GM04503 (cell line): ENCODE results near the gene GDF2.

Experiments used
- DNase-seq: peaks from one replicate; pipeline ENCODE4 v3.0.0-alpha.2; 2012; ENCODE audit warnings: low read depth

Gene GDF2

DNA sequence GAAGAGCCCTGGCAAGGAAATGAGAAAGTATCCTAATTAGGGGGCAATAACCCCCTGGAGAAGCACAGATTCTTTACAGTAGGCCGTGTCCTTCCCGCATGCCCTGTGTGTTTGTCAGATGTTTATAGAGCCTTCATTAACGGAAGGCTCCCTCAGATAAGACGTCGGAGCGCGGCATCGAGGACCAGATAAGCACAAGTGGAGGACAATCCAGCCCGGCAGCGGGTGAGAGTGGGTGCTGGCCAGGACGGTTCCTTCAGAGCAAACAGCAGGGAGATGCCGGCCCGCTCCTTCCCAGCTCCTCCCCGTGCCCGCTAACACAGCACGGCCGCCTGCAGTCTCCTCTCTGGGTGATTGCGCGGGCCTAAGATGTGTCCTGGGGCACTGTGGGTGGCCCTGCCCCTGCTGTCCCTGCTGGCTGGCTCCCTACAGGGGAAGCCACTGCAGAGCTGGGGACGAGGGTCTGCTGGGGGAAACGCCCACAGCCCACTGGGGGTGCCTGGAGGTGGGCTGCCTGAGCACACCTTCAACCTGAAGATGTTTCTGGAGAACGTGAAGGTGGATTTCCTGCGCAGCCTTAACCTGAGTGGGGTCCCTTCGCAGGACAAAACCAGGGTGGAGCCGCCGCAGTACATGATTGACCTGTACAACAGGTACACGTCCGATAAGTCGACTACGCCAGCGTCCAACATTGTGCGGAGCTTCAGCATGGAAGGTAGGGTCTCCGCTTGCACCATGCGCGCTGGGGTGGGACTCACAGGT, at the start of gene GDF2:
Gene GDF2 (plus strand): TSS at position 155 of the 762 bp plus-strand sequence. CDS start 215 bp downstream, at position 370.
- no peak for DNase-seq

DNA sequence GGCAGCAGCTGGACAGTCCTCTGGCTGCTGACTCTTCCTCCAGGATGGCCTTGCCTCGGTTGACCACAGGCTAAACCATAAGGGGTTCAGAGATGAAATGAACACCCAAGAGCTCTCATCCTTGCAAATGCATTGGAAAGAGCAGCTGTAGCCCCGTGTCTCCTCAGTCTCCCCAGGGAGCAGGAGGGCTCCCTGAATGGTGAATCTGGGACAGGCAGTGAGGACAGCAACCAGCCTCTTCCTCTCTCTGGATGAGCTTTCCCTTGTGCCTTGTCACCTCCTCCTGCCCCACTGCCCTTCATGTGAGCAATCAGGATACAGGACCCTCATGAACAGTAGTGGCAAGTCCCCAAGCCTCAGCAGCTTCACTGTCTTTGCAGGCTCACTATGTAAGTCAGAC, 46.2 kb upstream of the GDF2 start:
- no peak for DNase-seq

DNA sequence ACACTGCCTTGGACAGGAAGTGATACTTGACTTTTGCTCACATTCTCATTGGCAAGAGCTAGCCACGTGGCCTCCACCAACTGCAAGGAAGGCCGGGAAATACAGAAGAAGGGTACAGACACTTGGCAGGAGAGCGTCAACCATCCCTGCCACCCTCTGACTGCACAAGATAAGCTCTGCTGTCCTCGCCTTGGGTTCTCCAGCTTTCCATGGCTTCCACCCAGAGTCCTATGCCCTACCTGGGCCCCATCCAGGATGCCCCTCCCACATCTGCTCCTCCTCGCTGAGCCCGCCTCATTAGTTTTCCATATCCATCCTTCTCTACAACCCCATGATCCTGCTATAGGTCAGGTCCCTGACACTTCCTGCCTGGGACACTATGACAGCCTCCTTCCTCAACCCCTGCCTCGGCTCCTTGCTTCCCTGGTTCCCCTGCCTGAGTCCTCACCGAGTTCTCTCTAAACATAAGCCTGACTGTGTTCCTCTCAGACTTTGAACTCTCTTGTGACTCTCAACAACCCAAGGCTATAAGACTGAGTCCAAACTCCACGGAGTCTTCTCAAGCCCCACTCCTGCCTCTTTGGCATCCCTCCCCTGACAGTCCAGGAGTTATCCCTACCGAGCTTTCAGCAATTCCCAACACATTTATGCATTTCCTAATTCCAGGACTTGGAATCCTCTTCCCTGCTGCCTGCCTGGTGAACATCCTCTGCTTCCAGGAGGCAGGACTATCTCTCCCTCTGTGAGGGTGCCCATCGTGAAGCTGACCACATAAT, 45.5 kb upstream of the GDF2 start:
- DNase-seq, result no peak

DNA sequence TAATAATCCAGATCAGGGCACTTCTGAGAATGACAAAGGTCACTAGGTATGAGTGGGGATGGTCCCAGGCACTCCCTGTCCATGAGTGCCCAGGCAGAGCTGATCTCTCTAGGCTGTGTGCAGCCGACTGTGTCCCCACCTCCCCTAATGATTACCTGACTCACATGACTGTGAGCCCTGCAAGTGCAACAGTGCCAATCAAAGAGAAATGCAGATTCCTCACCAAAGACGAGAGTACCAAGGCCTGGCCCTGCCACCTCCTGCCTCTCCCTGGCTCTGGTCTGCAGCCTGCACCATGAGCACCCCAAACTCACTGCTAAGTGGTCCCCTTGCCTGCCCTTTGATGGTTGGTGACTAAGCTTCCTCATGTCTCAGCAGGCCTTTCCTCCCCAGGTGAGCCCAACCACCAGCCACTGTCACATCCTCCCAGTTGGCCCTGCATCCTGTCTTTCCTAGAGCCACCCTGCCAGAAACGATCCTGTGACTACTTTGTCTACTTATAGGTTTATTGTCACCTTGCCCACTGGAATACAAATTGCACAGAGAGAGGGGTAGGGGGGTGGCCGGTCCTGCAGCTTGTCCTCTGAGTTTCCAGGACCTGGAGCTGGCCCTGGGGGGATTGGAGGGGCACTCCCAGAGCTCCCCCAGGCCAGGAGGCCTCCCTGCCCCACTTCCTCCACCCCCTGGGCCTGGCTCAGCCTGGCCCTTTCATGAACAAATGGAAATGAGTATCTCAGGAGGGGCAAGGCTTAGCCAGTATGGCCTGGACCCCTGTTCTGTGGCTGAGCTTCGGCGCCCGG, 44.7 kb upstream of the GDF2 start:
- DNase-seq, result no peak

DNA sequence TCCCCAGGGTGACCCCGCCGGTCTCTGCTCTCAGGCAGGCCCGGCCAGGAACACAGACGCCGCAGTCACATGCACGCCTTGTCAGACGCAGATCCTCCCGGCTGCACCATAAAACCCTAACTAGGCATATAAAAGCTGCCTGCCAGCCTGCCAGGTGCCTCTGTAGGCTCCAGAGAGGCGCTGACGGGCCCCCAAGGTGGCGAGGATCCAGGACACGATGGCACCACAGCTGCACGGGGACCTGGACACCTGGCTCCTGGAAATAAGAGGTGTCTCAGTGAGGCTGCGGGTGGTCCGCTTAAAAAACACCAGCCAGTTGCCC, 44.1 kb upstream of the GDF2 start:
- DNase-seq, result no peak

DNA sequence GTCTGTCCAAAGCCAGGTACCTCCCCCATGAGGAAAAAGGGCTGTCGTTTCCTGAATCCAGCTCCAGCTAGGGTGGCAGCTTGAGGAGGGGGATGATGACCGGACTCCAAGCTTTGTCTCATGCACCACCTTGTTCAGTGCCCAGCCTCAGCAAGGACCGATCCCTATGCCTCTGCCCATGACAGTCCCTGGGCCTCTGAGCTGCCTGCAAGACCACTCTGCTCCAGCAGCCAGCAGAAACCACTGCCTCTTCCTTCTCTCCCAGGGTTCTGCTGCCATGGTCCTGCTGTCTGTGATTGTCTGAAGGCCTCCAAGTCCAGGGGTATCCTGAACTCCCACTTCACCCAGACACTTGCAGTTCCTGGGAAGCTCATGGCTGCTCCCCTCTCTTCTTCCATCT, 43.5 kb upstream of the GDF2 start:
- no peak for DNase-seq

DNA sequence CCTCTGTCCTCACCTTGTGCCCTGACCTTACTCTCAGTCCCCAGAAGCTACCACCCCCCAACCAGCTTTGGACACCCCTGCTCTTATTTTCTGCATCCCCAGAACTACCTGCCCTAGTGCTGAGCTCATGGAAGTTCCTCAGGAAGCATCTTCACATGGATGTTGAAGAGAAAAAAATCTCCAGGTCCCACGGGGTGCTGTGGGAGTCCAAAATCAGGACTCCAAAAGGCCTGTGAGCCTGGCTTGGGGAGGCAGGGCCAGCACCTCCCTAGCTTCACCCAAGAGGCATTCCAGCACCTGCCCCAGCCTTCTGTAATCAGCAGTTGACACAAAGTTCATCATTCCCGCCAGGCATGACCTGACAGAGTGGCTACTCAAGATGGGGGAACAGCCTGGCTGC, 43.0 kb upstream of the GDF2 start:
- no peak for DNase-seq

DNA sequence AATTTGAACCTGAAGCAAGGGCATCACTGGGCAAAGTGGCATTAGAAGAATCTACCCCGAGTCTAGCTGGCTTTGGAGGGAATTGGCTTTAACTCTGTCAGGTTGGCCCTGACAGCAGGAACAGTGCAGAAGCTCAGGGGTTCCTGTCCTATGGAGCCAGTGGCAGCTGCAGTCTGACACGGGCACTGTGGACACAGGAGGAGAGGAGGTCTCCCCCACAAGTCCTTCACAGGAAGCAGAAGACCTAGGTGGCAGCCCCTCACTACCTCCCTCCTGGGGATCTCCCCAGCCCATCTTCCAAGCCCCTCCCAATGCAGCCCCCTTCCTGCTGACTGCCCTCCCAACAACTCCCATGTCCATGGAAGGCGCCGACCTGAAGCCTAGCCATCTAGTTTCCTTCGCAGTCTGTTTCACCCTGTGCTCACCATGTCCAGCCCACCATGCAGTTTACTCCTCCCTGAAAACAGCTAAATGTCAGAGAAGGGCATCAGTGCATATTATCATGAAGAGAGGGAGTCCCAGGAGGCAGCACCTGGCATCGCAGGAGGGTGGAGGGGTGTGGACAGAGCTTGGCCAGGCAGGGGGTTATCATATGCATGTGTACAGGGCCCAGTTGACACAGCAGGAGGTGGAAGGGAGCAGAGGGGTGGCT, 40.1 kb upstream of the GDF2 start:
- no peak for DNase-seq

DNA sequence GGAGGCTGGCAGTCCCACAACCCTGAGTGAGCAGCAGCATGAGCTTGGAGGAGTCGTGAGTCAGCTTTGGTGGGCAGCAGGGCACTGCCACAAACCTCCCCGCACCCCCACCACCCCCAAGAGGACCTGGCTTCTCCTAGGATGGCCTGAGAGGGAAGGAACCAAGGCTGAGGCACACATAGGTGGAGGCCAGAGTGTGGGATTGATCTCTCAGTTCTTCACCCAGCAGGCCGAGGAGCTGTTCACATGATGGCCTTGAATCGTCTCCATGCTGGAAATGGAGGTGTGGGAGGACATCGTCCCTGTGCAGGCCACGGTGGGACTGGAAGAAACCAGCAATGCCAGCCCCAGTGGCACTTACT, 39.6 kb upstream of the GDF2 start:
- no peak for DNase-seq

DNA sequence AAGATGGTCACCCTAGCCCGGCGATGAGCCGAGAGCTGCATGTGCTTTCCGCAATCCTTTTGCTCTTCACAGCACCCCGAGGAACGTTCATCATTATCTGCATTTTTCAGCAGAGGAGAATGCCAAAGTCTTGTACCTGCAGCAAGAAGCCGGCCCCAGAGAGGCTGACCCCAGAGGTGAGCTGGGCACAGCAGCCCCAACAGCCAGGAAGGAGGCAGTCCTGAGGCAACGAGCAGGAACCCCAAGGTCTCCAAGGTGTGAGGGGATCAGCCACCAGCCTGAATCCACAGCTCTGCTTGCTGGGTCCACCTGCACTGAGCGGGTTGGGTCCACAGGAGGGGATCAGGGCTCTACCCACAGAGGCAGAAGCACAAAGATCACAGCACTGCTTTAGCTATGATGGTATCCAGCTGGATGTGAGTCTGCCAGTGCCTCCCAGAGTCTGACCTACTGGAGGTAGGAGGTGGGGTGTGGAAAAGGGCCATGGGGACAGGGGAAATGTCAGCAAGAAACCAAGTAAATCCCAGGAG, 39.1 kb upstream of the GDF2 start:
- no peak for DNase-seq

DNA sequence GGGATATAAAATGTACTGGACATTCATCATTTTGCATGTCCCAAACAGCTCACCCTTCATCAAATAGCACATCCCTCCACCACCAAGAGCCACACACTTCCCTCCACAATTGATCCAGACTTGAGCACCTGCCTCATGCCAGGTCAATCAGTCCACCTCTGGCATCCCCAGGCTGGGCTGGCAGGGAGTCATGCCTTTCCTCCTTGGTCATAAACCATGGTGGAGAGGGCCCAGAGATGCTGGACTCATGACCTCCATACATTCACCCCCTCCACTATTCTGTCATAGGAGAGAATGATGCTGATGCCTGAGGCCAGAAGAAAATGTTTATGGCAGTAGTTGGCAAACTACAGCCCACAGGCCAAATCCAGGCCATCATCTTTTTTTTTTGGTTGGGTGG, 38.4 kb upstream of the GDF2 start:
- DNase-seq, result no peak

DNA sequence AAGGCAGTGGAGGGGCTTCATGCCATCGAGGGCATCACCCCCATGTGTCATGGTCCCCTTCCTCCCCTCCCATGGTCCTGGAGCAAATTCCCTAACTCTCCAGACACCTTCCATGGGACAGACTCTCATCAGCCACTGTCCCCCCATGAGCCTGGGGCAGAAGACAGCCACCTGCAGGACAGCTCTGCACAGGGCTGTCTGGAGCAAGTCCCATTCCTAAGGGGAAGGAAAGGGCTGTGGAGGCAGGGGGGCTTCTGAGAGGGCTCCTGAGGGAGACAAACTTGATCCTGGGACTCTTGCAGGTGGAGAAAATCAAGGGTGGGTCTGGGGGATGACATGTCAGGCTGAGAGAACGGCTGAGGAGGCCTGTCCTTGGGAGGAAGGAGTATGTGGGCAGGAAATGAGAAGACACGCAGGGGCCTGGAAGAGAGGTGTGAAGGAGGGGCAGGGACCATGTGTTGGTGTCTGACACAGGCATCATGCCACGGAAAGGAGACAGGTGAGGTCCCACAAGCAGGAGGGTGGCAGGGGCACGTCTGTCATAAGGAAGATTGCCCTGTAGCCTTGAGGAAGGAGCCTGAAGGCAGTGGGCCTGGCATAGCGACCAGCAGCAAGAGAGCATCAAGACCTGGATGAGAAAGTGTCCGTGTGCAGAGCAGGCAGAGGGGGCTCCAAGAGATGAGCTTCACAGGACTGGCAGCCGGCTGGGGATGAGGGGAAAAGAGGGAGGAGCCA, 36.7 kb upstream of the GDF2 start:
- DNase-seq, result no peak

DNA sequence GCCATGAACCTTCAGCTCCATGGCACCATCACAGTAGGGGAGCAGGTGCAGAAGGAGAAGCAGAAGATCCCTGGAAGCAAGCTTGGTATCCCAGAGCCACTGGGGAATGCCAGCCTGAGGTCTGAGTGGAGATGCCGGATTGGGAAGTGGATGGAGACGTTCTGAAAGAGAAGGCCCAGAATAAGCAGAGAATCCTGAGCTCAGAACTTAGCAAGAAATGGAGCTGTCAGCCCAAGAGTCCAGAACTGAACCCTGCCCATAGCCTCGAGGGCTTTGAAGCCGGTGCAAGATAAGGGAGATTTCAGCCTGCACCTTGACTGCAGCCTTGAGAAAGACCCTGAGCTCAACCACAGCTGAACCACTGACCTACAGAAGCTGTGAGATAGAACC, 36.1 kb upstream of the GDF2 start:
- DNase-seq, result no peak

DNA sequence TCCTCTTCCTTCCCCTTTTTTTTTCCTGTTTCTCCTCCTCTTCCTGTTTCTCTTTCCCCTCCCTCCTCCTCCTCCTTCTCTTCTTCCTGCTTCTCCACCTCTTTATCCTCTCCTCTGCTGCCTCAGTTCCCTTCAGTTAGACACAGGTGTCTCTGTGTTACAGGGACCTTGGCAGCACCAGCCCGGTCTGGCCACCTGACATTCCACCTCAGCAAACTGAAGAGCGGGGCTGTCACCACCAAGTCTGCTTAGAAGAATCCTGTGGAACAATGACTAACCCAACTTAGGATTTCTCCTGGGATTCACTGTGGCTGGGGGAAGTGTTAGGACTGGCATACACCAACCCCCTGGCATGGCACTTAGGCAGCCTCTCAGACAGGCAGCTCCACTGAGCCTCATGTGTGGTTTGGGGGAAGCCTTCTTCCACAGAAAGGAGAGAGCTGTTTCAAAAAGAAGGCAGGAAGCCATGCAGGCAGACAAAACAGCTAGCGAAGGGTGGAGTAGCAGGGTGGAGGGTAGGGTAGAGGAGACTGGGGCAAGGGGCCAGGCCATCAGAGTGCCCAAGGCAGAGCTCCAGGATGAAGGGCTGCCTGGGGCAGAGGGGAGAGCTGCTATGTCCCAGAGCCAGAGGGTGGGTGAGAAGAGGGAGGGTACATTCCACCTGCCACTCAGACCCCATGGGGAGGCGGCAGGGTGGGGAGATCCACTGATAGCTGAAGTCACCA, 35.5 kb upstream of the GDF2 start:
- DNase-seq, result no peak

DNA sequence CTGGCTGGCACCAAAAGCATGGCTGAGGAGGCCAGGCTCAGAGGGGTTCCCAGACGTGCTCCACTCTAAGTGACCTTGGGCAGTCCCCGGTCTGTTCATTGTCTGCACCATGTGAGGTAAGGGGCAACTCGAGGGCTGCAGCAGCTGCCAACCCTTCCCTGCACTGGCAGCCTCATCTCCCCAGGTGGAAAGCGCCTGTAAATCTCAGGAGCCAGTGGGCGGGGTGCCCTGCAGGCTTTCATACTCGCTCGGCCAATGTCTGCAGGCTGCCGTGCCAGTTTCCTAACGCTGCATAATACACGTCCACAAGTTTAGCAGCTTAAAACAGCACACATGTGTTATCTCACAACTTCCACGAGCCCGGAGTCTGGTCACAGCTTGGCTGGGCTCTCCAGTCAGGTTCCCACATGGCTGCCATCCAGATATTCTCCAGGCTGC, 34.9 kb upstream of the GDF2 start:
- DNase-seq, result no peak

DNA sequence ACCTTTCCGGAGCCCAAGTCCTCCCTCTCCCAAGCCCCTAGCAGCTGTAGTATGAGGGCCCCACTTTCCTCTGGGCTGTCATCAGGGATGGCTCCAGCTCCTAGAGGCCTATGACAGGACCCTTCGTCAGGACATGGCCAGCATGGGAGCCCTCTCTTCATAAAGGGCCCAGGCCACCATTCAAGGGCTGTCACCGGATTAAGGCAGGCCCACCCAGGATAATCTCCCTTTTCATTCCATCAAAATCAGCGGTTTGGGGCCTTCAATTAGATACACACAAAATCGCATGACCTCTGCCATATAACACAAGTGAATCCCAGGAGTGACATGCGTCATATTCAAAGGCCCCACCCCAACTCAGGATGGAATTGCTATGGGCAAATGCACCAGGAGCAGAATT, 34.4 kb upstream of the GDF2 start:
- no peak for DNase-seq

DNA sequence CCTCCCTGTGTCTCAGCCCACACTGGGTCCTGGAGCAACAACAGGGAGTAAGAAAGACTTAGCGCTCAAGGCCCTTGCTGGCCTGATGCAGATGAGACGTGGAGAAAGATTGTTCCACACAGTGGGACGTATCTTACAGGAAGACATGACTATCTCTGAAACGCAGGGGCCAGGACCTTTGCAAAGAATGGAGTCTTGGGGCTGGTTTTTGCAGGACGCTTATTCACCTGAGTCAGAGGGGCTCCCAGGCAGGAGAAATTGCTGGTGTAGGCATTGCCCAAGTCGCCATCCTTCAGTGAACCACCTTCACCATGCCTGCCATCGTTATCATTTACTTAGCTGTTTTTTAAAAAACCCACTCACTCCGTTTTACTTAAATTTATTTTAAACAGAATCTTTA, 34.0 kb upstream of the GDF2 start:
- no peak for DNase-seq

DNA sequence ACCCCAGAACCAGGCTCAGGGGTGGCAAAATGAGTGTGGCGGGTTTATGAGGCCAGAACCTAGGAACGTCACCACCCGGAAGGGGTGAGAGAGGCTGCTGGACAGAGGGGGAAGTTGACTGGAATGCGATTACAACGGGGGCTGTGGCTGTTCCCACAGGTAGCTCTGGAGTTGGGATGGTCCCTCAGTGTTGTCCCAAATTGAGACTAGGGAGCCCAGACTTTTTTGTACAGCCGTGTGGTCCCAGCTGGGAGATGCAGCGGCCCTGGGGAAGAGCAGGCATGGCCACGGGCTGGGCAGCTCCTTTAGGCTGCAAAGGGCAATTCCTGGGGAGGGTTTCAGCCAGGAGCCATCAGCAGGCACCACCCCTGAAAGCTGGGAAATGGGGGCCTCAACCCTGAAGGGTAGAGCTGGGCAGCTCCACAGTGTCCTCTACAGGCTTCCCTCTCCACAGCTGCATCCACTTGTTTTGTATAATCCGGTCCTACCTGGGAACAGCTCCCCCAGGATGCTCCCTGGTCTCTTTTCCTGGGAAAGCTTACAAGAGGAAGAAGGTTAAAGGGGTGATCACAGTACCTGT, 33.2 kb upstream of the GDF2 start:
- no peak for DNase-seq

DNA sequence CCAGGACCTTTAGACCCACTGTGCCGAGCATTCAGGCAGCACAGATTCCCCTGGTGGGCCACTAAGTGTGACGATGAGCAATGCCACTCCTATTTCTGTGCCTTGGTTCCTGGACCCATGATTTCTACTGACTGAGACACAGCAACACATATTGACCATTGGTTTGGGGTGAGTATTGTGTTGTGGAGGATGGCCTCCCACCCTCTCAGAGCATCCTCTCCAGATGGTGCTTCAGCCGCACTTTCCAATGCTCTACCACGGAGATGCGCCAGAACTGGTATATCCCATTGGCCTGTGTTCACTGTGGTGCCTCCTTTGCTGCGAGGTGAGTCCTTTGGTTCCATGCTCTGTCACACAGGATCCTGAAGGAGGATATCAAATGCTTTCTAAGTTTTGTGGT, 32.3 kb upstream of the GDF2 start:
- no peak for DNase-seq

DNA sequence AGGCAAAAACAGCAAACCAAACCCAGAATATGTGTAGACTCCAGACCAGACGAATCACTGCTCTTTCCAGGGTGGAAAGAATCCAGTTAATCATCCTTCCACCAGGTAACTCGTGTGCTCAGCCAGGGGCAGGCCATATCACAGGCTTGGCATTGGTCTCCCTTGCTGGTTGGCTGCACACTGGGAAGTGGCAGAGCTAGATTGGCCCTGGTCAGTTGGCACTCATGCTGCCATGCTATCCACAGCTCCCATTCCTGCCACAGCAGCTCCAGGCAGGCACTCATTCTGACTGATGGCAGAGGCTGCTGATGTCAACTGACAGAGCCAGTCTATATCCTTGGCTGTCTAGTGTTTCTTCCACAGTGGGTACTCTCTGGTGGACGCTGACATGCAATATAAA, 31.9 kb upstream of the GDF2 start:
- no peak for DNase-seq

DNA sequence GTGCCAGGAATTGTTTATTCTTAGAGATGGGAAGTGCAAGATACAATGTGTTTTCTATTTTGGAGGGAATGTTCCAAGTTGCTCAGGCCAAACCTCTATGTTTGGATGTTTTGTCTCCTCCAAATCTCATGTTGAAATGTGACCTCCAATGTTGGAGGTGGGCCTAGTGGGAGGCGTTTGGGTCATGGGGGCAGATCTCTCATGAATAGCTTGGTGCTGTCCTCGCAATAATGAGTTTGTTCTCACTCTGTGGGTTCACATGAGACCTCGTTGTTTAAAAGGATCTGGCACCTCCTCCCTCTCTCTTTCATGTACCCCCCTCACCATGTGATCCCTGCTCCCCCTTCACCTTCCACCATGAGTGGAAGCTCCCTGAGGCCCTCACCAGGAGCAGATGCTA, 30.6 kb upstream of the GDF2 start:
- DNase-seq, result no peak
